Measurements from ENCODE around the gene PLAA.

DNA sequence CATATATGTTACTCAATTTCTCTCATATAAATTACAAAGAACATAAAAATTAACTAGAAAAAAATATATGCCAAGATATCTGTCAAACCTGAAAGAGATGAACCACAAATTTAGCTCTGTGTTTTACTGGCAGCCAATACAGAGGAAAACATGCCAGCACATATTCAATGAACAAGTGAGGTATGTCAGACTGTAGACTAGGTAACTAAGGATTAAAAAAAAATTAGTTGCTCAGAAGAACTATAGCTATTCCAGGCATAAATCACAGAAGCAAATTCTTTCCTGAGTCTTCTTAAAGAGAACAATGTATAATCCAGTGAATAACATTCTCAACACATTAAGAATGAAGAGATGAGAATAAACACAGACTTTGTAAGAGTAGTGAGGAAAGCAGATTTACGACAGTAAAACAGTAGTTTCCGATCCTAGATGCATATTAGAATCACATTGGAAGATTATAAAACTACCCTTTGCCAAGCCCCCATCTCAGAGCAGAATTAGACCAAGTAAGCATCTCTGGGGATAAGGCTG, 33.8 kb downstream of the PLAA start:
- no peak for TF ChIP-seq POLR2A (IDR thresholded peaks at IDR 0.05; ENCODE audit: low read length)
- no peak for TF ChIP-seq GATA1 (IDR thresholded peaks at IDR 0.05; ENCODE audit: low read depth, low read length)
